ENCODE measurements around the gene ZFP1. TPM values are rescaled to one million over a fixed set of nuclear protein-coding genes. Genes with fewer than 3 reads are reported as not detected.

Gene ZFP1
- total and polyA plus RNA-seq, 2 donors (not counting 1 experiment from before 2014, with no cell fraction given), result 9.8 to 14.4 TPM

DNA sequence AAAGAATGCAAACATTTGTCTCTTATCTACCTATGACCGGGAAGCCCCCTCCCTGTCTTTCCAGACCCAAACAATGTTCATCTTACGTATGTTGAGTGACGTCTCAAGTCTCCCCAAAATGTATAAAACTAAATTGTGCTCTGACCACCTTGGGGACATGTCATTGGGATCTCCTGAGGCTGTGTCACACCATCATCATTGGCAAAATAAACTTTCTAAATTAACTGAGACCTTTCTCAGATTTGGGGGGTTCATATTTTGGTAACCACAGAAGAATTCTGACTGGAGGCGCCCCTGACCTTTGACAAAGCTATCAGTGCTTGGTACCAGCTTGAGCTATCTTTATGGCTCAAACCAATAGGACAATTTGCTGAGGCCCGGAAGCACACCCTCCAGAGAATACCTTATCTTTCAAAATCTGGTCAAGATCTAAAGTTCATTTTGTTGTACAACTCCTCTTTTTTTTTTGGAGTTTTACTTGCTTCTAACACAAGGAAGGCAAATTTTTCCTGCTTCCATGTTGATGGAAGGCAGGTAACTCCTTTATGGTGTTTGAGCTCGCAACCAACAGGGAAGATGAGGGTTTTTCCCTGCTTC lies 29.3 kb upstream of the ZFP1 start:
- Histone ChIP-seq H3K9me3 (ENCODE audit: control insufficient read depth, insufficient read depth, low read depth, low read length) (no peaks in the 10 kb centered on the region), H3K27me3 (ENCODE audit: control insufficient read depth, insufficient read depth, low read length) (no peaks in the 10 kb centered on the region), H2AFZ (ENCODE audit: low read length) (no peak overlapping the region), H3K79me2 (ENCODE audit: control insufficient read depth, insufficient read depth, low read length) (no peaks in the 10 kb centered on the region), H4K20me1 (ENCODE audit: control insufficient read depth, extremely low read depth, insufficient read depth, low read length) (no peaks in the 10 kb centered on the region), H3K4me2 (ENCODE audit: extremely low read depth, insufficient read depth, low read length) (no peak overlapping the region), H3K4me3 (replicated peaks in 1 of 4; ENCODE audit: control extremely low read depth in 1 of 4, insufficient read depth in 1 of 4, low read depth in 3 of 4, low read length in 4 of 4) (no peak overlapping the region), H3K36me3 (ENCODE audit: control insufficient read depth, insufficient read depth, low read length) (no peaks in the 10 kb centered on the region), H3K9ac (ENCODE audit: insufficient read depth, low read length) (no peak overlapping the region), H3K27ac (ENCODE audit: insufficient read depth, low read length) (no peak overlapping the region), H3K4me1 (ENCODE audit: control insufficient read depth, extremely low read depth, insufficient read depth, low read length) (peaks cover 3% of the 10 kb centered on the region)
- no peak for DNase-seq (ENCODE audit: low read depth in 2 of 2)
- no peak for TF ChIP-seq EZH2 (IDR thresholded peaks at IDR 0.05; ENCODE audit: low read length, missing control alignments)
- TF ChIP-seq CTCF (conservative IDR thresholded peaks at IDR 0.05 in 1 of 2, IDR thresholded peaks at IDR 0.05 in 1 of 2; ENCODE audit: low read depth in 1 of 2, low read length in 2 of 2), result no peak

- H4K20me1 ChIP-seq (ENCODE audit: control insufficient read depth, extremely low read depth, insufficient read depth, low read length), result no peaks in the 10 kb centered on the region
- no peak for TF ChIP-seq EZH2 (IDR thresholded peaks at IDR 0.05; ENCODE audit: low read length, missing control alignments)
Observed at GRCh38 chr16:75120253-75120652, 28.1 kb upstream of the ZFP1 start.

DNA sequence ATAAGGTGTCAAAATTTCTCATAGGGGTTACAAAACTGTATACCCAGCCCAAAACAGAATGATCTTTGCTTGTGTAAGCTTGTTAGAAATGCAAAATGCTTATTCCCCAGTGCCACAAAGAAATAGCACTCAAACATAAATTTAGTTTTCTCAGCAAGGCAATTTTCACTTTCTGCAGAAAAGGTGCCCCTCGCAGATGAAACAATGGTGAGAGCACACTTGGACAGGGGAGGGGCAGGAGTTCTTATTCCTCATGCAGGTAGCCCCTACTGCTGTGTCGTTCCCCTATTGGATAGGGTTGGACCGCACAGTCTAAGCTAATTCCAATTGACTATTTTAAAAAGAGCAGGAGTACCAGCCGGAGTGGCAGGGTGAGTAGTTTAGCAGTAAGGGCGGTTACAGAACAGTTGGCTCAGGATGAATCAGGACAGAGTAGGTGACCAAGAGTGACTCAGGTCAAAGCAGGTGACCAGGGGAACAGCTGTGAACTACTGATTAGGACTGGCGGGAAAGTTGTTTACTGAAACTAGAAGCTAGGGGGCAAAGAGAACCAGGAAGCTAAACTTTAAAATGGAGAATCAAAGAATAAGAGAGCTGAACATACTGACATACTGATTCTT lies 26.3 kb upstream of the ZFP1 start:
- Histone ChIP-seq H4K20me1 (ENCODE audit: control insufficient read depth, extremely low read depth, insufficient read depth, low read length) (no peaks in the 10 kb centered on the region), H3K27ac (ENCODE audit: insufficient read depth, low read length) (no peak overlapping the region), H3K4me2 (ENCODE audit: extremely low read depth, insufficient read depth, low read length) (no peak overlapping the region), H3K79me2 (ENCODE audit: control insufficient read depth, insufficient read depth, low read length) (no peaks in the 10 kb centered on the region), H3K4me3 (replicated peaks in 1 of 4; ENCODE audit: control extremely low read depth in 1 of 4, insufficient read depth in 1 of 4, low read depth in 3 of 4, low read length in 4 of 4) (no peak overlapping the region), H2AFZ (ENCODE audit: low read length) (no peak overlapping the region), H3K4me1 (ENCODE audit: control insufficient read depth, extremely low read depth, insufficient read depth, low read length) (no peaks in the 10 kb centered on the region), H3K9ac (ENCODE audit: insufficient read depth, low read length) (no peak overlapping the region), H3K27me3 (ENCODE audit: control insufficient read depth, insufficient read depth, low read length) (no peaks in the 10 kb centered on the region), H3K36me3 (ENCODE audit: control insufficient read depth, insufficient read depth, low read length) (no peaks in the 10 kb centered on the region), H3K9me3 (ENCODE audit: control insufficient read depth, insufficient read depth, low read depth, low read length) (no peaks in the 10 kb centered on the region)
- DNase-seq (ENCODE audit: low read depth in 2 of 2), result no peak
- TF ChIP-seq CTCF (conservative IDR thresholded peaks at IDR 0.05 in 1 of 2, IDR thresholded peaks at IDR 0.05 in 1 of 2; ENCODE audit: low read depth in 1 of 2, low read length in 2 of 2) (no peak), EZH2 (IDR thresholded peaks at IDR 0.05; ENCODE audit: low read length, missing control alignments) (no peak)

More at GRCh38 chr16:75120253-75120652, 28.1 kb upstream of the ZFP1 start:
- no peak for DNase-seq (ENCODE audit: low read depth in 2 of 2)
- H3K4me3 ChIP-seq (replicated peaks in 1 of 4; ENCODE audit: control extremely low read depth in 1 of 4, insufficient read depth in 1 of 4, low read depth in 3 of 4, low read length in 4 of 4), result no peak overlapping the region
- H3K9me3 ChIP-seq (ENCODE audit: control insufficient read depth, insufficient read depth, low read depth, low read length), result no peaks in the 10 kb centered on the region
- H3K27ac ChIP-seq (ENCODE audit: insufficient read depth, low read length), result no peak overlapping the region
- no peak overlapping the region for H2AFZ ChIP-seq (ENCODE audit: low read length)
- peaks cover 3% of the 10 kb centered on the region for H3K4me1 ChIP-seq (ENCODE audit: control insufficient read depth, extremely low read depth, insufficient read depth, low read length)
- no peak overlapping the region for H3K4me2 ChIP-seq (ENCODE audit: extremely low read depth, insufficient read depth, low read length)
- no peaks in the 10 kb centered on the region for H3K36me3 ChIP-seq (ENCODE audit: control insufficient read depth, insufficient read depth, low read length)
- no peaks in the 10 kb centered on the region for H3K27me3 ChIP-seq (ENCODE audit: control insufficient read depth, insufficient read depth, low read length)
- H3K9ac ChIP-seq (ENCODE audit: insufficient read depth, low read length), result no peak overlapping the region
- no peaks in the 10 kb centered on the region for H3K79me2 ChIP-seq (ENCODE audit: control insufficient read depth, insufficient read depth, low read length)

Data from fibroblast of lung (primary cell).